GM19240 (cell line): Measurements from ENCODE around the gene YARS1.
A peak's percentile ranks its signal among the peaks of the same experiment; 100 is the strongest.

Experiments used
- DNase-seq: peaks from one replicate; pipeline ENCODE4 v3.0.0; 2011; ENCODE audit warnings: low spot score; ENCODE audit not compliant: insufficient read length

The YARS1 gene

DNA sequence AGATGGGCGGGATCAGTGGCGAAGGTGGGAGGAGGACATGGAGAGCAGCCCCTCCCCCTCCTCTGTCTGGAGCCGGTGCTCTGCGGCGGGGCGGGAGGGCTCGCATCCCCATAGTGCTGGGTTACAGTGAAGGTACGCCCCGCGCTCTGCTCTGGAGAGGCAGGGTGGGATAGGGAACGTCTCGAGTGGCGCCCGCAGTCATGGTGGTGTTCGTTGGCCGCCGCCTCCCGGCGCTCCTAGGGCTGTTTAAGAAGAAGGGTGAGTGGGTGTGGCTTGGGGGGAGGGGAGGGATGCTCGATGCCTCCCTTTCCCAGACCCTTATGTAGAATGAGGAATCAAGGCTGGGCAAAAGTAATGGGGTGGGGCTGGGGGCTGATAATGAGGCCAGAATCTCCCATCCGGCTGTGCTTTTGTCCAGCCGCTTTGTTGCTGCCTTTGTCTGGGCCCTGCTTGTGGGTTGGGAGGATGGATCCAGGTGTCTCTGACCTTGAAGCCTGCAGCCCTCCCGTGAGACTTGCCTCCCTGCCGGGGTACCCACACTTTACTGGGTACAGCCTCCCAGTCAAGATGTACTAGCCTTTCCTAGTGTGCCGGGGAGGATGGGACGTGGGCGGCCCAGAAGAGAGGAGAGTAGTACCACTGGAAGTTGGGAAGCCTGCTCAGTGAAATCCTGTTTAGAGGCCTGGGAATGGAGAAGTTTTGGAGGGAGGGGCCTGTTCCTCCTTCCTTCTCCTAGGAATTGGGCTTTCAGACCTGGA, 51.4 kb downstream of the YARS1 start:
- no peak for DNase-seq

DNA sequence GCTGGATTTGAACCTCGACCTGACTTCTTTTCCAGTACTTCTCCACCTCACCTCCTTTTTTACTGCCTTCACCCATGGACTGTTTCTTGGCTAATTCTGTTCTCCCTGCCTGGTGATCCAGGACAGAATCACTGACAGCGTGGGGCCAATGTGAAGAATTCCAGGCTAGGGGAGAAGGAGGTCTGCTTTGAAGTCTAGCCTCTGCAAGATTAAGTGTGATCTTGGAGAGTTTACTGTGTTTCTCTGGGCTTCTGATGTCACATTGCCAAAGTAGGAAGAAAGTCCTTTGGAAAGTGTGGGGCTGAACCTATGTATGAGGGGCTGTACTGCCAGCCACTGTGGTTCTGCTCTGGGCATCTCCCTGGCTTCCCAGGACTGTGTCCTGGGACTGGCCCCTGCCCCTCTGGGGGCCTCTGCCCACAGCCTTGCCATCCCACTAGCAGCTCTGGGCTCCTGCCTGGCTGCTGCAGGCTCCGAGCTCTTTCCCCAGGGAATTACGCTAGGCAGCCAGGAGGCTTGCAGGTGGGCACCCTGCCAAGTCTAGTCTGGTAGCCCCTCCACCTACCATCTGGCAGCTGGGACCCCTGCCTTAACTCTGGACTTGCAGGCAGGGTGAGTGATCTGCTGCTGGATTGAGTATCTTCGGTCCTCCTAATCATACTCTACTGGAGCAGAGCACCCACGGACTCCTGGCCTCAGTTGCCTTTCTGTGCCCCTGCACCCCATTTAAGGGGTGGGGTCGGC, 52.2 kb downstream of the YARS1 start:
- DNase-seq = no peak

DNA sequence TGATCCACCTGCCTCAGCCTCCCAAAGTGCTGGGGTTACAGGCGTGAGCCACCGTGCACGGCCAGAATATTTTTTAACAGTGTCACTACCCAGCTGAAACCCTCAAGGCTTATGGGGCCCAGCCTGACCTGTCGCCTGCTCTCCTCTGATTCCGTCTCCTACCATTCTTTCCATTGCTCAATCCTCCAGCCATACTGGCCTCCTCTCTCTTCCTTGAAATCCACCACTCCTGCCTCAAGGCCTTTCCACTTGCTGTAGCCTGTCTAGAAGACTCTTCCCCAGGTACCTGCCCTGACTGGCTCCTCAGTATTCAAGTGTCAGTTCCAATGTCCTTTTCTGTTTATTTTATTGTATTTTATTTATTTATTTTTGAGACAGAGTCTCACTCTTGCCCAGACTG, 53.9 kb downstream of the YARS1 start:
- DNase-seq = no peak

DNA sequence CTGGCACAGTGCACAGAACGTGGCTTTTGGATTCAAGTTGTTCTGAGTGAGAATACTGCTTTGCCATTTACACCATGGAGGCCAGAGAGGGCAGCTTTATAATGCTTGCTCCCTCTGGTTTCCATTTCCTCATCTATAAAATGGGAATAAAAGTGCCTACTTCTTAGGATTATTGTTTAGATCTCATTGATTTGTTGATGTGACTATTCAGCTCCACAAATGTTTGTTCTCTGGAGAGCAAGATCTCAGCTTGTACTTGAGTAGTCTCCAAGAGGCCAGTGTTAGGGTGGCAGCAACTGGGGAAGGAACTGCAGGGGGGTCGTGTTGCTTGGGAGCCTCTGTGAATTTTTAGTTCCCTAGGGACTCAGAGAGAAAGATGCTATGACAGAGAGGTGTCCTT, 55.2 kb downstream of the YARS1 start:
- DNase-seq = no peak

DNA sequence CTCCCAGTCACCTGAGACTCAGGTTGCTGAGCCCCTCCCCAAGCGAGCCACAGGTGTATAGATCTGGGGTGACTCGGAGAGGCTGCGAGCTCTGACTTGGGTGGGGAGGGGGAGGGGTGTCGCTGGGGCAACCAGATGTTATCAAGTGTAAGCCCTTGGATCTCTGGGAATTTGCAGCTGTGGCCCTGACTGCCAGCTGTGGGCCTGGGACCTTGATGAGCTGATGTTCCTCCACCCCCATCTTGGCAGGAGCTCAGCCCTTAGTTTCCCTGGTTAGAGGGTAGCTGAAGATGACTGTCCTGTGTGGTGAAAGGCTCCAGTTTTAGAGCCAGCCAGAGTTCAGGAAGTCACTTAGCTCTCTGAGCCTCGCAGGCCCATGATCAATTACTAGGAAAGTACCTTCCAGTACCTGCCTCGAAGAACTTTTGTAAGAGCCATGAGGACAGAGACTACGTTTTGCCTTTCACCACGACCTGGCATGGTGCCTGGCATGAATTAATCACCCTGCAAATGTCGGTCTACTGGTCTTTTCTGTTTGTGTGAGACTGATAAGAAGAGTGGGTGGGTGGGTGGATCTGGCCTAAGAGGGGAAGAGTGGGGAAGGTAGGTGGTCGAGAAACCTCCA, 55.8 kb downstream of the YARS1 start:
- DNase-seq = no peak

DNA sequence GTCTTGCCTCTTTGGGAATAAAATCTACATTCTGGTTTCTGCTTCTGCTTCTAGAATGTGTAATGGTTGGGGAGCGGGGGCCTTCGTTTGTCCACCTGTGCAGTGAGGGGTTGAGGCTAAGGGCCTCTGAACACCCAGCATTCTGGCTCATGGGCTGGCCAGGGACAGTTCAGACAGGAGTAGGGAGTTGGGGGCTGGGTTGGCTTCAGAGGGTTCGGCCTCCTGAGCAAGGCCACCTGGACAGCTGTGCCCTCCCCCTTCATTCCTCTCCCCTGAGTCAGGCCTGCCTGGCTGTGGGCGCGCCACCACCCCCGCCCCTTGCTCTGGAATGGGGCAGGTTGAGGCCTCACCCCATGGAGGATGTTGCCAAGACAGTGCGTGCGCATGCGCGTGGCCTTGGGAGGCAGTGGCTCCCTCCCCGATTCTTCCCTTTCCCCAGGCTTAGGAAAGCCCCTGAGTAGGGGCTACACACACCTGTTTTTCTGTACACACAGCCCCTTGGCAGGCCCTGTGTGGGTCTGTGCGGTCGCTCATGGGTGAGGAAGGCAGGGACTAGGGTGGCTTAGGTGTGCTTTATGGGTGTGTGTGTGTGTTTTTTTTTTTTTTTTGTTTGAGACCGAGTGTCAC, 57.0 kb downstream of the YARS1 start:
- no peak for DNase-seq

DNA sequence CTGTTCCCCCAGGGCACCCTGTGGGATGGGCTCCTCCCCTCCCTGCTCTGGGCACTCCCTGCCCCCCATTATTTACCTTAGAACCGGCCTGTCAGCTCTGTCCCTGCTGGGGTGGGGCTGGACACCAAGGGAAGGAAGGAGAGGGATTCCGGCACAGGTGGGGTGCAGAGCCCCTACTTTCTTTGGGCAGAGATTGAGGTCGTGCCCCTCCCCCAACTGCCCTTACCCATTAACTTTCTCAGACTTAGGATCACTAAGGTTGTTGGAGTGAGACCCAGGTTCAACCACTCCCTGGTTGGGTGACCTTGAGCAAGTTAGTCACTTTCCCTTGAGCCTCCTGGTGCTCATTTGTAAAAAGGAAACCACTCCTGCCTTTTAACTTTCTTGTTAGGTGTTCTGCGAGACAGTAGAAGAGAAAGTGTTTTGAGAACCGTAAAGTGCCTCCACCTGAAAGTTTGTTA, 57.6 kb downstream of the YARS1 start:
- no peak for DNase-seq

DNA sequence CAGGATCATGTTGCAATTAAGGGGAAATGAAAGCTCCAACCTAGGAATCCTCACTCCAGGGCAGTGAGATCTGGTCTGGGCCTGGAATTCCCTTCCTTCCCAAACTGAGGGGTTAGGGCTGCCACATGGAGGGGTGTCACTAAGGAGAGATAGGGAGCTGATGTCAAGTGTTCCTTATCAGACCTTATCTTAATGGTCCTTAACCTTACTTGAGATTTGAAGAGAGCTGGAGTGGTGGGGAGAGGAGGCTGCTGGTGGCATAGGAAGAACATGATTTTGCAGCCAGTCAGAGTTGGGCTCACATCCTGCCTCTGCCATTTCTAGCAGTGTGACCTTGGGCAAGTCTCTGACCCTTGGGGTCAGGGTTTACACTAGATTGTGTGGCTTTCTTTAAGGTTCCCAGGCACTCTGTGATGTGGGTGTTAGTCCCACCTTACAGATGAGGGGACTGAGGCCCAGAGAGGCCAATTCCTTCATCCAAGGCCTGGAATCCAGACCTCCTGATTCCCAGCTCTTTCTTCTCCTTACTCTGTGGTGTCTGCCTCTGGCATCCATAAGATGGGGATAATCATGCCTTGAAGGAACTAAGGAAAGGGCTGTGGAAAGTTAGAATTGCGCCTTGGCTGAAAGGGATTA, 58.2 kb downstream of the YARS1 start:
- DNase-seq = no peak

DNA sequence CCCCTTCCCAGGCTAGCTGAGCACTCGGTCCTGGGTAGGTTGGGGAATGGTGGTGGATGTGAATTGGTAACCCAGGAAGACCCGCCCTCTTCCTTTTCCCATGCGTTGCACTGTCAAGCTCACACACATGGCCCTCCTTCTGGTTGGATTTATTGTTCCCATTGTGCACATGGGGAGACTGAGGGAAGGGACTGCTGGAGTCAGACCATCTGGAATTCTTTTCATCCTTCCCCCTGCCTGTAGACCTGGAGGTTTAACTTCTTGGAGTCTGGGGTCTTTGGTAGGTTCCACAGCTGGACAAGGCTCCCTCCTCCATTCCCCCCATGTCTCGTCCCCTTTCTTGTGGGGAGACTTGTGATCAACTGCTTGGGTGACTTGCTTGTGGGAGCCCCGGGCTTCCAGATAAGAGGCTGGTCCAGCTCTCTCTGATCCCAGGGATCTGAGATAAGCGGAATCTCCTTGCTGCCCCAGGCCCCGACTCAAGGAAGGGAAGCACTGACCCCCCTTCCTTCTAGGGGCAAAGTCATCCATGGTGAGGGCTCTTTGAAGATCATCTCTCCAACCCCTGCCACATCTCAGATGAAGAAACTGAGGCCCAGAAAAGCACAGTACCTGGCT, 58.9 kb downstream of the YARS1 start:
- DNase-seq = no peak

DNA sequence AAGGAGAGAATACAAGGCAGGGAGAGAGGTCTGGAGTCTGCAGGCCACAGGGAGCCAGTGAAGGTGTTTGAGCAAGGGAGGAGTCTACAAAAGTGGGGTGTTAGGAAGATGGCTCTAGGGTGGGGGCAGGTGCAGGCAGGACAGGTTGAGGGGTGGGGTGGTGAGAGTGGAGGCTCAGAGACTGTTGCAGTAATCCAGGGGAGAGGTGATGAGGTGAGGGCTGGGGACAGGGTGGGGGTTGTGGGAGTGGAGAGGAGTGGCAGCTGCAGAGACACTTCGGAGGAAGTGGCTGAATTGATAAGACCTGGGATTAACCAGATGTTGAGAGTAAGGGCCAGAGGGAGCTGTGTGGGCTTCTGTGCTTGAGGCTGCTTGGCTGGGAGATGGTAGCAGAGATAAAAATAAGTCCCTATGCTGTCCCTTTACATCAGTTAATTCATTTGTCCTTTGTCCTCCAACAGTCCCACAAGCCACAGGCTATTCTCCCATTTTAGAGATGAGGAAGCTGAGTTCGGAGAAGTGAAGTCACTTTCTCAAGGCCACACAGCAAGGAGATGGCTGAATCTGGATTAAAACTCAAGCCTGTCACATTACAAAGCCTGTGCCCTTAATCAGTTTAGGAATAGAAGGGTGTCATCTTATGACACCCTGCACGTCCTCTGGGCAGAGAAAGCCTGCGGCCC, 59.8 kb downstream of the YARS1 start:
- DNase-seq = no peak

DNA sequence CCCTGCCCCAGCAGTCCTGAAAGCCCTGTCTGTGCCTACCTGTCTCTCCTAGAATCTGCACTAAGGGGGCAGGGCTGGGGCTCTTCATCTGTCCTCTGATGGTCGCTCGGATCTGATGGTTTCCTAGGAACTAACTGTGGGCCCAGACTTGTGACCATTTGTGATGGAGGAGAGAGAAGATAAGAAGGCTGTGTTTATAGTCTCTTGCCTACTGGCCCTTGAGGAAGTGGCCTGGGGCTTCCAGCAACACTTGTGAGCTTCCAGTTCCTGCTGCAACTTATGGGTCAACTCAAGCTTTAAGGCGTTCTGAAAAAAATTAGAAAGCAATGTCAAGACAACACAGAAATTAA, 61.4 kb downstream of the YARS1 start:
- DNase-seq = no peak

DNA sequence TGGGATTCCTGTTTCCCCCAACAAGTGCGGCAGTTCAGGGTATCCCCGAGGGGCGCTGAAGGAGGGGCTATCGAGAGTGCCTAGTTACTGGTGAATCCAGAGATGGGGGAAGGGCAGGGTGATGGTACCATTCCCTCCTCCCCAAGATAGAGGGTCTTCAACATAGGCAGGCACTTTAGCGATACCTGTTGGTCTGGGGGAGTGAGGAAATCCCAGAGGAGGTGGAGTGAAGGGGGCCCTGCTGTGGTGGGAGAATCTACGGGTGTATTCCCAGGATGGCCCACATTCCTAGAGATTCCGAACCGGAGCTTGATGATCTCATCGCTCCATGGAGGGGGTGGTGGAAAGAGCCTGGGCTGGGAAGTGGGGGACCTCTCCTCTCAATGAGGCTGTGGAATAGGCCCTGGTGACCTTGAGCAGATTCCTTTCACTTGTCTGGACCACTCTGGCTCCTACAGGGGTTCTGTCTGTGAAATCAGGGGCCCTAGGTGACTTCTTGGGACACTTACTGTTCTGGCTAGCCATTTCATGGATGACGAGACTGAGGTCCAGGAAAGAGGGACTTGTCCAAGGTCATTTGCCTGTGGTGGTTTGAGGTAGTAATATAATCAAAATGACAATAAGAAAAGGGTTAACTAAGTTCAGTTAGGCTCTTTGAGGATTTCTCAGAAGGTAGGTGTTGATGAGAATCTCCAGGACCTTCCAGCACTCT, 61.9 kb downstream of the YARS1 start:
- no peak for DNase-seq

DNA sequence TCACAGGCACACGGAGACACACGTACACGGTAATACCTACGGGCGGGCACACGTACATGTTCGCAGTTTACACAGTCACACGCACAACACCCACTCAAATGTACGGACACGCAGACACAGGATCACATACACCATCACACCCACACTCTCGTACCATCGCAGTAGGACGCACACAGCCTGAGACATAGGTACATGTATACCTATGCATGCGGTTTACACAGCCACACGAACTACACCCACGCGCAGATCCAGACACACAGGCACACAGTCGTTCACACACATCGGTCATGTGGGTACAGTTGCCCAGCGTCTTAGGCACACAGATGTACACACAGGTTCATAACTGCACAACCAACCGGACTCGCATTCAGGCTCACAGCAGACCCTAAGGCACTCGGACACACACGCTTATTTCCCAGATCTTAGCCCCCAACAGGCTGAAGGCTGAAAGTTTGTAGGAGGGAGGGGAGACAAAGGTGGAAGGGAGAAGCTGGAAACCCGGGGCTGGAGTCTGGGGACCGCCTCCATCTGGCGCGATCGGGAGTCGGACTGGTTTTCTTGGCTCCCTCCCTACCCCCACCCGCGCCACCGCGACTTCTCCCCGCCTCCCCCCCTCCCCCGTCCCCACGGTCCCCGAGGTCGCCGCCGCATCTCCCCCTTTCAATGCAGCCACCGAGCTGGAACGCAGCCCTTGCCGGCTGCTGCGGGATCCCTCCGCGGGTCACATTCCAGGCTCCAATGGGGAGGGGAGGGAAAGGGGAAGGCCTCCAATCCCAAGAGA, 62.7 kb downstream of the YARS1 start:
- DNase-seq = no peak

DNA sequence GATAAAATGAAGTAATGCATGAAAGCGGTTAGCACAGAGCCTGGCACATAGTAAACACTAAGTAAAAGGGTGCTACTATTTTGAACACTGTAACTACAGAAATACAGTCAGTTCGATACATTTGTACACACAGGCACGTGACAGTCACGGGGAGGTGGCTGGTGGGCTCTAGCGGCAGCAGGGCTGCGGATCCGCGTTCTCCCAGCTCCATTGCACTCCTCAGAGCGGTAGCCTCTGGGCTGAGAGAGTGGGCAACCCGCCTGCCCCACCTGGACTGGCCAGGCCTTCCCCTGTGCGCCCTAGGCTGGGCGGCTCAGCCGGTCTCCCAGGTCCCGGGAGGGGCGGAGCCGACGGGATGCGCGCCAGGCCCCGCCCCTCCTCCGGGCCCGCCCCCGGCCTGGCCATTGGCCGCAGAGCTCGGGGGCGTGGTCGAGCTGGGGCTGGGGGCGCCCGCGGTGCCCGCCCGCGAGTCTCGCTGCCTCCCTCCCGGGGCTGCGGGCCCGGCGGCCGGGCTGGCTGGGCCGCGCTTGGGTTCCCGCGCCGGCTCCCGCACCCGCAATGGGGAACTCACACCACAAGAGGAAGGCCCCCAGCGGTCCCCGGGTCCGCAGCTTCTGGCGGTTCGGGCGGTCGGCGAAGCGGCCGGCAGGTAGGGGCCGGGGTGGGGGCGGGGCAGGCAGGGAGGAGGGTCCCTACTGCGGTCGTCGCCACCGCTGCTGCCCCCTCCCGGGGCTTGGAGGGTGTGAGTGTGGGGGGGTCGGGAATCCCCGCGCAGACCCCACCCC, 63.4 kb downstream of the YARS1 start:
- peak; percentile 88 for DNase-seq

DNA sequence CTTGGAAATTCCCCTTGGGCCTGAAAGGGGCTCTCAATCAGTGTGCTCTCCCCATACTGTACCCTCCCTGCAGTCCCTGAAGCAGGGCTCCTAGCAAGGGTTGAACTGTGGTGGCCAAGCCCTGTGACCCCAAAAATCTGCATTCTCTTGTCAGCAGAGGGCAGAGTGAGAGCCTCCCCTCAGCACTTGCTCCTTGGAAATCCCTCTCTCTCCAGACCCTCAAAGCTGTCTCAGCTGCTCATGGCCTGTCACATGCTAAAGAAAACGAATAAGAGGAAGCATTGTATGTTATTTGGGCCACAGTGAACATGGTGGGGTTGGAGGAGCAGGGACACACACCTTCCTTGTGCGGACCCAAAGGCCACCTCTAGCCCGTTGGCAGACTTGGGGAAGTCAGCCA, 67.4 kb downstream of the YARS1 start:
- DNase-seq = no peak

DNA sequence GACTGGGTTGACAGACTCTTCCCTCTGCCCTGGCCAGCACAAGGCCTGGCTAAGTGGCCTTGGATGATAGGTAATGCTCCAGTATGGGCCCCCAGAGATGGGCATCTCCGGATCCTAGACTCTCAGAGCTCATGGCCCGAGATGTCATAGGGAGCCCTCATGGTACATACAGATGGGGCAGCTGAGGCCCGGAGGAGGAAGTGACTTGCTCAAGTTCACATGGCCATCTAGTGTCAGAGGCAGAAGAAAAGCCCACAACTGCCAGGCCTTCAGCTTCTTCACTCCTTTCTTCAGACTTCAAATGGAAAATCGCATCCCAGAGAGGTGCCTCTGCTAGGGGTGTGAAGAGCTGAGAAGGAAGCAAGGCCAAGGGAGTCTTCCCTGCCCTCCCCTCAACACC, 67.8 kb downstream of the YARS1 start:
- no peak for DNase-seq

DNA sequence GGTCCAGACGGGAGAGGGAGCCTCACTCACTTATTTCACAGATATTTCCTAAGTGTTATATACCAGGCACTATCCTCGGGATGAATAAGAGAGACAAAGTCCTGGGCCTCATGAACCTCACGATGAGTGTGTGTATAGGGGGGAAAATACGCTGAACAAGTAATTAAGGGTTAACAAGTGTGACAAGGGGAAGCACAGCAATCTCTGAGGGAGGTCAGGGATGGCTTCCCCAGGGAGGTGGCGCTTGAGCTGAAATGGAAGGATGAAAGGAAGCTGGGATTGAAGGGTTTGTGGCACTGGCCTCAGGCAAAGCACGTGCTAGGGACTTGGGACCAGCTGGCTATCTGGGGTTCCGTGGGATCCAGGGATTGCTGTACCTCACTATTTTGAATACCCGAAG, 68.2 kb downstream of the YARS1 start:
- no peak for DNase-seq

DNA sequence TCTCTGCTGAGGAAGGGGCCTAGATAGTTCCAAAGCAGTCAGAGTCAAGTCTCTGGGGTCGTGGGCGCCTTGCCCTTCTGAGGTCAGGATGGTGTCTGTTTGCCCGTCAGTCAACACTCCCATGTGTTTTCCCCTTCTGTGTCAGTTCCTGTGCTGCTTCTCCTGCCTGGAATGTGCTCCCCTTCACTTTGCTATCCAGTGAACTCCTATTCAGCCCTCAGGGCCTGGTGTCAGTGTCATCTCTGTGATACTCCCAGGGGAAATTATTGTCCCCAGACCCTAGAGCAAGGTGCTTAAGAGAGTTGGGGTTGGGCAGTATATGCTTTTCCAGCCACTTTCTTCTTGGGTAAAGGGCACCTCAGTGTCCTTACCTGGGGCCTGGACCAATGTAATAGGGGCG, 68.8 kb downstream of the YARS1 start:
- DNase-seq = no peak
